Tibial artery (tissue), 4 donors: Measurements from ENCODE around the gene ASAH2.

ENCODE experiments used
- DNase-seq, 2 donors: peaks; one replicate each; pipeline ENCODE4 v3.0.0-alpha.2; 2019
- H3K27ac ChIP-seq, 2 donors: fragments of 200-600 bp; sonication (generic) in 1 of 2; 1 replicate in 1 of 2; 2 replicates in 1 of 2; pipeline ENCODE4 v1.5.1; 2018 to 2019; ENCODE audit warnings: mild to moderate bottlenecking in 1 of 2
- H3K27me3 ChIP-seq, 2 donors: fragments of 200-600 bp; sonication (generic) in 1 of 2; one replicate each; pipeline versions ENCODE4 v1.5.1 to v1.6.0; 2016 to 2019
- H3K36me3 ChIP-seq, 3 donors: fragments of 200-600 bp; sonication (generic) in 2 of 3; one replicate each; pipeline ENCODE4 v1.5.1; 2016 to 2019; ENCODE audit warnings: mild to moderate bottlenecking in 2 of 3
- H3K4me1 ChIP-seq, 4 donors: fragments of 200-600 bp; sonication (generic) in 2 of 4; 1 replicate in 3 of 4; 2 replicates in 1 of 4; pipeline ENCODE4 v1.5.1; 2016 to 2019
- H3K4me3 ChIP-seq, 2 donors: fragments of 200-600 bp; sonication (generic) in 1 of 2; 1 replicate in 1 of 2; 2 replicates in 1 of 2; pipeline ENCODE4 v1.5.1; 2018 to 2019; ENCODE audit warnings: mild to moderate bottlenecking in 2 of 2
- H3K9me3 ChIP-seq, 3 donors: fragments of 200-600 bp; sonication (generic) in 1 of 3; one replicate each; pipeline ENCODE4 v1.5.1; 2016 to 2019
- CTCF ChIP-seq, 2 experiments: fragments of 200-600 bp in 1 of 2; fragments of 450-650 bp in 1 of 2; IDR thresholded peaks; one replicate each; pipeline ENCODE4 v1.5.1; 2017 to 2019; ENCODE audit warnings: antibody characterized with exemption in 2 of 2, mild to moderate bottlenecking in 1 of 2, moderate library complexity in 1 of 2
- intact Hi-C: fragments of 100-400 bp; cut with DNase I; formaldehyde crosslinking; loops from one replicate; pipeline ENCODE4 v1.15.0; 2023; ENCODE audit warnings: low total_unique reads

ASAH2 gene

GRCh38 chr10:50232261-50232639, 19.1 kb downstream of the ASAH2 start:
- H3K27me3 ChIP-seq = no peaks in the 10 kb centered on the region
- H3K4me1 ChIP-seq = no peaks in the 10 kb centered on the region
- no peak overlapping the region for H3K27ac ChIP-seq
- no peak overlapping the region for H3K4me3 ChIP-seq
- no peak for TF ChIP-seq CTCF (IDR thresholded peaks at IDR 0.05)
- no peaks in the 10 kb centered on the region for H3K36me3 ChIP-seq
- H3K9me3 ChIP-seq = no peaks in the 10 kb centered on the region
- no peak for DNase-seq
- intact Hi-C loops = no loop called here

- H3K4me3 ChIP-seq = no peak overlapping the region
- no peaks in the 10 kb centered on the region for H3K27me3 ChIP-seq
- no peaks in the 10 kb centered on the region for H3K9me3 ChIP-seq
- intact Hi-C loops = no loop called here
- H3K4me1 ChIP-seq = no peaks in the 10 kb centered on the region
- H3K36me3 ChIP-seq = no peaks in the 10 kb centered on the region
- TF ChIP-seq CTCF (IDR thresholded peaks at IDR 0.05) = no peak
- DNase-seq = no peak
- H3K27ac ChIP-seq = no peak overlapping the region
These were observed 19.6 kb downstream of the ASAH2 start for GRCh38 chr10:50231515-50232260.

GRCh38 chr10:50229460-50229859, 21.9 kb downstream of the ASAH2 start:
- no peak overlapping the region for H3K4me3 ChIP-seq
- H3K4me1 ChIP-seq = no peaks in the 10 kb centered on the region
- no peak for DNase-seq
- H3K36me3 ChIP-seq = no peaks in the 10 kb centered on the region
- H3K27ac ChIP-seq = no peak overlapping the region
- TF ChIP-seq CTCF (IDR thresholded peaks at IDR 0.05) = no peak
- H3K9me3 ChIP-seq = no peaks in the 10 kb centered on the region
- intact Hi-C loops = no loop called here
- H3K27me3 ChIP-seq = no peaks in the 10 kb centered on the region

- no peak for DNase-seq
- no peak overlapping the region for H3K27ac ChIP-seq
- H3K27me3 ChIP-seq = no peaks in the 10 kb centered on the region
- no peak for TF ChIP-seq CTCF (IDR thresholded peaks at IDR 0.05)
- no peak overlapping the region for H3K4me3 ChIP-seq
- no peaks in the 10 kb centered on the region for H3K9me3 ChIP-seq
- intact Hi-C loops = no loop called here
- H3K4me1 ChIP-seq = no peaks in the 10 kb centered on the region
- no peaks in the 10 kb centered on the region for H3K36me3 ChIP-seq
These were observed 22.6 kb downstream of the ASAH2 start for GRCh38 chr10:50228672-50229071.

GRCh38 chr10:50226610-50227009, 24.7 kb downstream of the ASAH2 start:
- DNase-seq = no peak
- intact Hi-C loops = no loop called here
- Histone ChIP-seq H3K4me3 (no peak overlapping the region), H3K9me3 (no peaks in the 10 kb centered on the region), H3K27ac (no peak overlapping the region), H3K36me3 (no peaks in the 10 kb centered on the region), H3K4me1 (no peaks in the 10 kb centered on the region), H3K27me3 (no peaks in the 10 kb centered on the region)
- TF ChIP-seq CTCF (IDR thresholded peaks at IDR 0.05) = no peak
